NCI-H2227 (cell line): ENCODE measurements around the gene PSEN1.

Experiments used
- DNase-seq: peaks from one replicate; lab custom pipeline; 2025; ENCODE audit not compliant: unreplicated experiment; lab: John Stamatoyannopoulos, UW

Gene PSEN1

DNA sequence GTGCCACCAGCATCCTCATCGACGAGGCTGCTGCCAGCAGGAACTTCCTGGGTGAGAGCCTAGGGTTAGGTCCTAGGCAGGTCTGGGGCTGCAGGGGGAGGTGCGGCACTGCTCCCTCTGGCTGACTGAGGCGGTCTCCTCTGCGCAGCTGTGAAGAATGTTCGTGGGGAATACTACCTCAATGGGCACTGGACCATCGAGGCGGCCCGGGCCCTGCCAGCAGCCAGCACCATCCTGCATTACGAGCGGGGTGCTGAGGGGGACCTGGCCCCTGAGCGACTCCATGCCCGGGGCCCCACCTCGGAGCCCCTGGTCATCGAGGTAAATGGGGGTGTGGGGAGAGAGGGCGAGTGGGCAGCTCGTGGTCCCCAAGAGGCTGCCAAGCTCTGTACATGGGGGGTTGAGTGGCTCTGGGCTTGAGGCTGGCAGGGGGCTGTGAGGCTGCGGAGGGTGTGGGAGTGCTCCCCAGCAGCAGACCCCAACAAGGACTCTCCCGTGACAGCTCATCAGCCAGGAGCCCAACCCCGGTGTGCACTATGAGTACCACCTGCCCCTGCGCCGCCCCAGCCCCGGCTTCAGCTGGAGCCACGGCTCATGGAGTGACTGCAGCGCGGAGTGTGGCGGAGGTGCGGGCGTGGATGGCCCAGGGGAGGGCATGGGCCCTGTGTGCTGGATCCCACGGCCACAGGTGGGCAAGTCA lies 115.4 kb downstream of the PSEN1 start:
- no peak for DNase-seq

- no peak for DNase-seq
Measured at GRCh38 chr14:73252491-73253322, 116.4 kb downstream of the PSEN1 start.

- DNase-seq: no peak
Measured at GRCh38 chr14:73253323-73253610, 117.0 kb downstream of the PSEN1 start.

DNA sequence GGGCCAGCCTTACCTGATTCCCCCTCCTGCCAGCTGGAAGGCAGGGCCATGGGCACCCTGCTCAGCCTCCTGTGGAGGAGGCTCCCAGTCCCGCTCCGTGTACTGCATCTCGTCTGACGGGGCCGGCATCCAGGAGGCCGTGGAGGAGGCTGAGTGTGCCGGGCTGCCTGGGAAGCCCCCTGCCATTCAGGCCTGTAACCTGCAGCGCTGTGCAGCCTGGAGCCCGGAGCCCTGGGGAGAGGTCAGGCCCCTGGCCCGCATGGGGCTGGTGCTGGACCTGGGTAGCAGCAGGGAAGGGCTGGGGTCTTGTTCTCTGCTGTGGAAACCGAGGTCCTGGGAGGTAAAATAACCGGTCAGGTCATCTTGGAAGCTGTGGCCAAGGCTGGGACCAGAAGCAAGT lies 117.4 kb downstream of the PSEN1 start:
- no peak for DNase-seq

GRCh38 chr14:73254247-73255004 lies 118.1 kb downstream of the PSEN1 start:
- DNase-seq: no peak

GRCh38 chr14:73255005-73255400 lies 118.7 kb downstream of the PSEN1 start:
- DNase-seq: no peak

DNA sequence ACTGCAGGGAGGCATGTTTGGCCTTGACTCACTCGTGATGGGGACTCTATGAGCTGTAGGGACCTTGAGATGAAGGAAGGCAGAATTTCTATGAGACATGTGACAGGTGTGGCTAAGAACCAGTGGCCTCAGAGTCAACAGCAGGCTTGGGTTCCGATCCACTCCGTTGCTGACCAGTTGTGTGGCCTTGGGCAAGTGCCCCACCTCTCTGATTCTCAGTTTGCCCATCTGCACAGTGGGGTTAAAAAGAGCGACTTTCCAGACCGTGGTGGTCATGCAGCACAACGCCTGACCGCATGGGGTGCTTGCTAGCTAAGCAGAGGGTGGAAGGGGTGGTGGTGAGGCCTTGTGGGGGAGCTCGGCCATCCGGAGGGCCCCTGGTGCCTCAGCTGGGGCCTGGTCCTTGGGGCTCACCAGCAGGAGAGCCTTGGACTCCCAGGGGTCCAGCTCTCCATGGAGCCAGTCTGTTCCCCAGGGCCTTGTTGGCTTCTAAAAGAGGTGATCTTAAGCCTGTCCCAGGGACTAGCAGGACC lies 119.5 kb downstream of the PSEN1 start:
- DNase-seq: no peak

GRCh38 chr14:73258076-73258475 lies 121.8 kb downstream of the PSEN1 start:
- no peak for DNase-seq

GRCh38 chr14:73258845-73259611 lies 122.7 kb downstream of the PSEN1 start:
- DNase-seq: no peak

DNA sequence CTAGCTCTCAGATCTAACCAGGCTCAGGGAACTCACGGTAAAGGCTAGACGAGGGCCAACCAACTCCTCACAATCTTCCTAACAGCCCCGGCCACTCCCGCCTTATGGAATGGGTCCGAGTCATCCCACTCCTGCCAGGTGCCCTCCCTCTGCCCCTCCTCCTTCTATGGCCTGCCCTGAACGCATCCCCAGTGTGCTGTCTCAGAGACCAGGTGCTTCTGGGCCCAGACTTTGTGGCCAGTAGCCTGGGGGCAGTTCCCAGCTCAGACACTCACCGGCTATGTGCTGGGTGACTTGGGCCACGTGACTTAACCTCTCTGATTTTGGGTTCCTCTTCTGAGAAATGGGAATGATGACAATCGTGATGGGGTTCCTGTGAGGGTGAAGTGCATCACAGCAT lies 123.5 kb downstream of the PSEN1 start:
- no peak for DNase-seq

DNA sequence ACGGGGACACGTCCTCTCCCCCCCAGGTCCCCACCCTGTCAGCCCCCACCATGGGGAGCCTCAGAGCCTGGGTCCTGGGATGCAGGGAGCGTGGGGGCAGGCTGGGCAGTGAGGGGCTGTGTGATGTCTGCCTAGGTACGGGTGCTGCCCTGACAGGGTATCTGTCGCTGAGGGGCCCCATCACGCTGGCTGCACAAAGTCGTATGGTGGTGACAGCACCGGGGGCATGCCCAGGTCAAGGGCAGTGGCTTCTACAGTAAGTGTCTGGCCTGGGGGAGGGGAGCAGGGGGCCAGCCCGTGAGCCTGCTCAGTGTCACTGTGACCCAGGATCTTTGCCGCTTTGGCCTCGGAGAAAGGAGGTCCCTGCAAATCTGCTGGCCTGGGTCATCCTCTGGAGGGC lies 124.3 kb downstream of the PSEN1 start:
- no peak for DNase-seq

DNA sequence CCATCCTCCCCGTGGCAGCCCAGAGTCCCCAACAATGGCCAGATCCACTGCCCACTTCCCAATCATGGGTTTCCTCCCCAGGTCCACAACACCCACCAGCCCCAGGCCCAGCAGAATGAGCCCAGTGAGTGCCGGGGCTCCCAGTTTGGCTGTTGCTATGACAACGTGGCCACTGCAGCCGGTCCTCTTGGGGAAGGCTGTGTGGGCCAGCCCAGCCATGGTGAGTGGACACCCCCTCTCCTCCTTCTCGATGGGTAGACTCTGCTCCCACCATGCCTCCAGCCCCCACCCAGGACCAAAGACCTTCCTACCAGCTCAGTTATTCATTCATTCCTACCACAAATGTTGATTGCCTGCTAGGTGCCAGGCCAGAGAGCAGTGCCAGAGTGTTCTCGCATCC lies 124.8 kb downstream of the PSEN1 start:
- no peak for DNase-seq

DNA sequence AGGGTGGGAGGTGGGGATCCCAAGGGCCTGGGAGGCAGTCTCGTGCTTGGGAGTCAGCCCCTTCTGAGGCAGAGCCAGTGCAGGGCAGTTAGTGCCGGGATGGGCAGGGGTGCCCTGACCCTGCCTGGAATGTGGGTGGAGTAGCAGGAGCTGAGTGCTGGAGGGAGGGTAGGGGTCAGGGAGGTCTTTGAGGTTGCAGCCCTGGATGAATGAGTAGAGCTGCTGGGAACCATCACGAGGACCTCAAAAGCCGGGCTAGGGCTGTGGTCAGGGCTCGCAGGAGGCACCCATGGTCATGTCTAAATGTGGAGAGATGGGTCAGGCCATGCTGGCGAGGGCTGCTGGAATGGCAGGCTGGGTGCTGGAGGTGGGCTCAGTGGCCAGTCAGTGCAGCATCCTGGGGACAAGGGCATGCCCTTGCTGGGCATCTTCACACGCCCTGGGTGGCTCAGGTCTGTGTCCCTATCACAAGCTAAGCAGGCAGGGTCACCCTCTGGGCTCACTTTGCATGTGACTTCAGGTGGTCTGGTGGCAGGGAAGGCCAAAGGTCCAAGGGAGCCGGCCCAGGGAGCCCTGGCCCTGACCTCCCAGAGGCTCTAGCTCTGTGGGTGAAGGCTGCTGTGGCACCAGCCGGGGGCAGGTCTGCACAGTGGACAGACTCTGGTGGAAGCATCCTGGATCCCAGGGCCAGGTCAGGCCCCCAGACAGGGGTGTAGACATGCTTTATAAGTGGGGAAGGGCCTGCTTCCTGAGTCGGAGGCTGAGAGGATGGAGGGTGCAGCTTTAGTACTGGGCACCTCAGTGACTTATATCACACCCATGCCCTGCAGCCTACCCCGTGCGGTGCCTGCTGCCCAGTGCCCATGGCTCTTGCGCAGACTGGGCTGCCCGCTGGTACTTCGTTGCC lies 125.5 kb downstream of the PSEN1 start:
- no peak for DNase-seq

DNA sequence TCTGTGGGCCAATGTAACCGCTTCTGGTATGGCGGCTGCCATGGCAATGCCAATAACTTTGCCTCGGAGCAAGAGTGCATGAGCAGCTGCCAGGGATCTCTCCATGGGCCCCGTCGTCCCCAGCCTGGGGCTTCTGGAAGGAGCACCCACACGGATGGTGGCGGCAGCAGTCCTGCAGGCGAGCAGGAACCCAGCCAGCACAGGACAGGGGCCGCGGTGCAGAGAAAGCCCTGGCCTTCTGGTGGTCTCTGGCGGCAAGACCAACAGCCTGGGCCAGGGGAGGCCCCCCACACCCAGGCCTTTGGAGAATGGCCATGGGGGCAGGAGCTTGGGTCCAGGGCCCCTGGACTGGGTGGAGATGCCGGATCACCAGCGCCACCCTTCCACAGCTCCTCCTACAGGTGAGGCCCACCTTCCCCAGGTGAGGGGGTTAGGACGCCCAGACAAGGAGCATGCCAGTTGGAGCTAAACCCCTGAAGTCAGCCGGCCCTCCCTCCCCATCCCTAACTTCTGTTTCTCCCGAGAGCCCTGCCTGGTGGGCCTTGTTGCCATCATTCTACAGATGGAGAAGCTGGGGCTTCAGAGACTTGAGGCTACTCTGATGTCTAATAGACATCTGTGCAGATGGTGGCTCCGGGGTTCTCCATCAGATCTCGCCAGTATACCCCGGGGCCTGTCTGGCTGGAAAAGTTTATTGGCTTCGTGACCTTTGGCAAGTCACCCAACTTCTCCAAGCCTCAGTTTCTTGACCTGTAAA lies 126.3 kb downstream of the PSEN1 start:
- DNase-seq: no peak

GRCh38 chr14:73263606-73264005 lies 127.3 kb downstream of the PSEN1 start:
- no peak for DNase-seq

DNA sequence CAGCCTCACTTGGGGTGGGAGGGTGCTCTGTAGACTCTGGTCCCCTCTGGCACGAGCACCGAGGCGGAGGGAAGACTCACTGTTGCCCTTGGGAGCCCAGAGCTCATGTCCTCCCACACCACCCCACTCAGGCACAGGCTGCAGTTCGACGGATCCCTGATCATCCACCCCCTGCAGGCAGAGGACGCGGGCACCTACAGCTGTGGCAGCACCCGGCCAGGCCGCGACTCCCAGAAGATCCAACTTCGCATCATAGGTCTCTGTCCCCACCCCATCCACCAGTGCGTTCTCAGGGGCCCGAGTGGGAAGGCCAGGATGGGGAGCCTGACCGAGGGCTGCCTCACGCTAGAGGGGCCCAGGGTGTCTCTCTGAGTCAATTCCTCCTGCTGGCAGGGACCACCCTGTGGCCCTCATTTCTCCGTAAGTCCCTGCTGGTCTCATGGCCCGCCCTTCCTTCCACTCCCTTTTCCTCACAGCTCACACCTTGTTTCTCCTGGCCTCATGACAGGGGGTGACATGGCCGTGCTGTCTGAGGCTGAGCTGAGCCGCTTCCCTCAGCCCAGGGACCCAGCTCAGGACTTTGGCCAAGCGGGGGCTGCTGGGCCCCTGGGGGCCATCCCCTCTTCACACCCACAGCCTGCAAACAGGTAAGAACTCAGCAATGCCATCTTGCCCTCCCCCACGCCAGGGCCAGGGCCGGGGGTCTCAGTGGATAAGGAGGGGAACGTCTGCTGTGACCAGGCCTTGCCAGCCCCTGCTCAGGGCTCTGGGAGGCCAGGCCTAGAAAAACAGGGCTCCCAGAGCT lies 128.0 kb downstream of the PSEN1 start:
- no peak for DNase-seq

DNA sequence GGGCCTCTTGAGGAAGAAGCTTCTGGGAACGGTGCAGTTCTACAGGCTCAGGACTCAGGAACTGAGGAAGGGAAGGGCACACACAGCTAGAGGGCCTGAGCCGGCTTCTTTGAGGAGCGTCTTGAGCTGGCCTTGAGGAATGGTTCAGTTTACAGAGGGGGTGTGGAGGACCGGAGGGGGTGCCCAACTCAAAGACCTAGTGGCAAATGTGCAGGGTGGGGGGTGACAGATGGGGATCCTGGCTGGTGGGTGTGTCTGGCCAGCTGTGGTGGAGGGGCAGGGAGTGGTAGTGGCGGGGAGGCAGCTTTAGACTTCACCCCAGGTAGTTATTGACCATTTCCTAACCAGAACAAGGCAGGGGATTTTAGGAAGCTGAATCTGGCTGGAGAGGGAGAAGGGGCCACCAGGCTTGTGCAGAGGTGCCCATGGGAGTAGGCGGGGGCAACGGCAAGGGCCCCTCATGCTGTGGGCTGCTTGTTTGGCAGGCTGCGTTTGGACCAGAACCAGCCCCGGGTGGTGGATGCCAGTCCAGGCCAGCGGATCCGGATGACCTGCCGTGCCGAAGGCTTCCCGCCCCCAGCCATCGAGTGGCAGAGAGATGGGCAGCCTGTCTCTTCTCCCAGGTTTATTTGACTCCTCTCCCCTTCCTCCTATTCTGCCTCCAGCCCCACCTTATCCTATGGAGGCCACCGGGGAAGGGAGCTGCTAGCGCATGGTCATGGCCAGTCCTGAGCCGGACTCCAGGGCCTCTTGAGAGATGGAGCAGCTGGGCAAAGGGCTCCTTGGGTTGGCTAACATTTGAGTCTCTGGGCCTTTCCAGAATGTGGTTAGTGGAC lies 128.8 kb downstream of the PSEN1 start:
- no peak for DNase-seq

GRCh38 chr14:73265721-73266046 lies 129.4 kb downstream of the PSEN1 start:
- no peak for DNase-seq
